Thoracic aorta (tissue), 2 donors: ENCODE data around the gene IHH. TPM values are rescaled to one million over a fixed set of nuclear protein-coding genes. Genes with fewer than 3 reads are reported as not detected.

ENCODE experiments used
- ATAC-seq: fragments of 150-250 bp; one replicate; pipeline ENCODE4 v1.8.0; 2017; ENCODE audit warnings: low read depth; ENCODE audit not compliant: insufficient number of reproducible peaks, low FRiP score
- DNase-seq: peaks from one replicate; pipeline ENCODE4 v3.0.0-alpha.2; 2020; ENCODE audit warnings: low spot score
- H3K27ac ChIP-seq, 2 donors: fragments of 200-600 bp; sonication (generic); 1 replicate in 1 of 2; 2 replicates in 1 of 2; pipeline ENCODE4 v1.5.1; 2016; ENCODE audit warnings: mild to moderate bottlenecking in 2 of 2, moderate library complexity in 2 of 2
- H3K27me3 ChIP-seq: fragments of 200-600 bp; sonication (generic); replicated peaks from 2 replicates; pipeline ENCODE4 v1.6.0; 2016; ENCODE audit warnings: mild to moderate bottlenecking; ENCODE audit not compliant: insufficient read depth
- H3K36me3 ChIP-seq: fragments of 200-600 bp; sonication (generic); one replicate; pipeline ENCODE4 v1.5.1; 2016
- H3K4me1 ChIP-seq, 2 donors: fragments of 200-600 bp; sonication (generic); 1 replicate in 1 of 2; 2 replicates in 1 of 2; pipeline versions ENCODE4 v1.5.1 to v1.6.0; 2016; ENCODE audit warnings: low read depth in 2 of 2, mild to moderate bottlenecking in 1 of 2; ENCODE audit not compliant: control insufficient read depth in 1 of 2
- H3K4me3 ChIP-seq: fragments of 200-600 bp; sonication (generic); 2 replicates; pipeline ENCODE4 v1.5.1; 2016; ENCODE audit warnings: mild to moderate bottlenecking
- H3K9me3 ChIP-seq: fragments of 200-600 bp; sonication (generic); 2 replicates; pipeline ENCODE4 v1.5.1; 2016
- total RNA-seq, 2 donors: library from RNA; depleted of rRNA; stranded (reverse); fragments of >200 nt; gene quantifications; one replicate each; pipeline versions ENCODE4 v1.1.0 to v1.2.3, GENCODE V29; 2016
- TF ChIP-seq, protein P1 (sequence below): fragments of 200-600 bp; sonication (generic); IDR thresholded peaks from one replicate; pipeline ENCODE4 v1.5.1; 2019; ENCODE audit warnings: antibody characterized with exemption

IHH gene
- total RNA-seq, 2 donors from 2014 or later, result 1.6 TPM; not detected in 1

DNA sequence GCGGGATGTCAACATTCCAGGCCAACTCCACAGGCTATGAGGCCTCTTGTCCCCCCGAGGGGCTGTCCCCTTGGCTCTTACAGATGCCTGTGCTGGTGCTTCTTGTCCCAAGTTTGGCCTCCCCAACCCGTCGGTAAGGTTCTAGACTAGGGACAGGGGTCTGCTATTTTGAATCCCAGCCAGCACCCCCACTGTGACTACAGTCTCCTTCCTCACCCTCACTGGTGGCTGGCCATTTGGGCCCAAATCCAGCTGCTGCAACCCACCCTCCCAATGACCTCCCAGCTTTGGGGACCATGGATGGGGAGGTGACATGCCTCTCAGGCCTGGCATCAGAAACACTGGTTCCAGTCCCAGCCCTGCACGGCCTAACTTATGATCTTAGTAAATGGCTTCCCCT is 38.1 kb downstream of the IHH start:
- ATAC-seq (no peak), DNase-seq (no peak)
- TF ChIP-seq, protein P1, sequence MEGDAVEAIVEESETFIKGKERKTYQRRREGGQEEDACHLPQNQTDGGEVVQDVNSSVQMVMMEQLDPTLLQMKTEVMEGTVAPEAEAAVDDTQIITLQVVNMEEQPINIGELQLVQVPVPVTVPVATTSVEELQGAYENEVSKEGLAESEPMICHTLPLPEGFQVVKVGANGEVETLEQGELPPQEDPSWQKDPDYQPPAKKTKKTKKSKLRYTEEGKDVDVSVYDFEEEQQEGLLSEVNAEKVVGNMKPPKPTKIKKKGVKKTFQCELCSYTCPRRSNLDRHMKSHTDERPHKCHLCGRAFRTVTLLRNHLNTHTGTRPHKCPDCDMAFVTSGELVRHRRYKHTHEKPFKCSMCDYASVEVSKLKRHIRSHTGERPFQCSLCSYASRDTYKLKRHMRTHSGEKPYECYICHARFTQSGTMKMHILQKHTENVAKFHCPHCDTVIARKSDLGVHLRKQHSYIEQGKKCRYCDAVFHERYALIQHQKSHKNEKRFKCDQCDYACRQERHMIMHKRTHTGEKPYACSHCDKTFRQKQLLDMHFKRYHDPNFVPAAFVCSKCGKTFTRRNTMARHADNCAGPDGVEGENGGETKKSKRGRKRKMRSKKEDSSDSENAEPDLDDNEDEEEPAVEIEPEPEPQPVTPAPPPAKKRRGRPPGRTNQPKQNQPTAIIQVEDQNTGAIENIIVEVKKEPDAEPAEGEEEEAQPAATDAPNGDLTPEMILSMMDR, result no peak
- H3K4me1 ChIP-seq, result peaks cover 8 to 21% of the 10 kb centered on the region in 2 donors
- H3K27me3 ChIP-seq, result no peaks in the 10 kb centered on the region
- no peak overlapping the region for H3K4me3 ChIP-seq
- no peak overlapping the region for H3K27ac ChIP-seq
- H3K36me3 ChIP-seq, result no peaks in the 10 kb centered on the region
- H3K9me3 ChIP-seq, result no peaks in the 10 kb centered on the region

DNA sequence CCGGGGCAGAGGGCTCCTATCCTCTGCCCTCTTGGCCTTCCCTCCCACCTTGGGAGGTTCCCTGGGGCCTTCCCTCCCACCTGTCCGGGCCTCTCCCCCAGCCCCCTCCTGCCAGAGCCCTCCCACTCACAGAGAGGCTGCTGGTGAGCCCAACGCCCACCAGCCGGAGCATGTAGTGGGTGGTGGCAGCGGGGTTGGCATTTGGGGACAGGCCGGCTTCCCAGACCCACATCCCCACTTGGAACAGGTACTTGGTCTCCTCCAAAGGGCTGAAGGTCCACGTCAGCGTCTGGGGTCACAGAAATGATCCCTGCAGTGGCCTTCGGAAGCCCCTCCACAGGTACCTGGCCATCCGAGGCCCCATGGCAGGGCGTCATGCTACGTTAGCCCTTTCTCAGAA is 38.7 kb downstream of the IHH start:
- ATAC-seq, result no peak
- H3K36me3 ChIP-seq, result no peaks in the 10 kb centered on the region
- peaks cover 9 to 27% of the 10 kb centered on the region in 2 donors for H3K4me1 ChIP-seq
- no peak overlapping the region for H3K27ac ChIP-seq
- H3K4me3 ChIP-seq, result no peak overlapping the region
- H3K27me3 ChIP-seq, result no peaks in the 10 kb centered on the region
- TF ChIP-seq, protein P1, result no peak
- DNase-seq, result no peak
- H3K9me3 ChIP-seq, result no peaks in the 10 kb centered on the region

DNA sequence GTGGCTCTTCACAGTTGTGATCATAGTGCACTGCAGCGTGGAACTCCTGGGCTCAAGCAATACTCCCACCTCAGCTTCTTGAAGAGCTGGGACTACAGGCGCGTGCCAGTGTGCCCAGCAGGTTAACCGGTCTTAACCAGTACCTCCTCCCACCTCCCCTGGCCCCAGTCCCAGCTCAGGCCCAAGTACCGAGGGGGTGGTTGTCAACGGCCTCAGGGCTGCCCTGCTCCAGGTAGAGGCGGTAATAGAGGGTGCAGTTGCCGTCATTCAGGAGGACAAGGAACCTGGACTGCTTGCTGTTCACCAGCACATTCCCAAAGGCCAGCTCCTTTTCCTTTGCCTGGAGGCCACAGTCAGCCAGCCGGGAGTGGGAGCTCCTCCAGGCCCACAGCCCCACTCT is 39.1 kb downstream of the IHH start:
- TF ChIP-seq, protein P1, result no peak
- no peak for ATAC-seq
- no peak overlapping the region for H3K4me3 ChIP-seq
- H3K27me3 ChIP-seq, result no peaks in the 10 kb centered on the region
- H3K4me1 ChIP-seq, result peaks cover 9 to 29% of the 10 kb centered on the region in 2 donors
- H3K27ac ChIP-seq, result no peak overlapping the region
- H3K36me3 ChIP-seq, result no peaks in the 10 kb centered on the region
- no peak for DNase-seq
- no peaks in the 10 kb centered on the region for H3K9me3 ChIP-seq

DNA sequence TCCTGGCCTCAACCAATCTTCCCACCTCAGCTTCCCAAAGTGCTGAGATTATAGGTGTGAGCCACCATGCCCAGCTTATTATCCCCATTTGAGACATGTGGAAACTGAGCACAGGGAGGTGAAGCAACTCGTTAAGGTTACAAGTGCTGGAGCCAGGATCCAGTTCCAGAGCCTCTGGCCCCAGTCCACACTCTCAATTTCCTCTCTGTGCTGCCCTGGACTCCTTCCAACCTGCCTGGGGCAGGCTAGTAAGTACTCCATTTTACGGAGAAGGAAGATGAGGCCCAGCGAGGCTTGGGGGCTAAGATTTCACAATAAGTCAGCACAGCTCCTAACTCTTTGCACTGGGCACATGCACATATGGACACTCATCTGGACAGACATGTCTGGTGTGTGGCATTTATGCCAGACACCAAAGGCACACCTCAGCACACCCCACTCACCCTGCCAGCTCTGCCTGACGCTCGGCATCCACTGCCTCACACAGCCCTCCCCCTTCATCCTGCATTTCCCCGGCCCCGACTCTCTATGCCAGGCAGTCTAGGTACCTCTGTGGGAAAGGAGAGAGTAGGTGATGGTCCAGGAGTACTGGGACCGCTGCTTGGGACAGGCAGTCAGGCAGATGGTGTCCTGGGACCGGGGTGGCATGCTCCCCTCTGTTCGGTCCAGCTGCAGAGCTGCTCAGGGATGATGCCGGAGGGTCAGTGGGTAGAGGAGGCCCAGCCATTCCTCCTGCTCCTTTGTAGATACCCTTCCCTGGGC is 39.9 kb downstream of the IHH start:
- no peaks in the 10 kb centered on the region for H3K9me3 ChIP-seq
- ATAC-seq, result no peak
- no peak overlapping the region for H3K4me3 ChIP-seq
- no peaks in the 10 kb centered on the region for H3K36me3 ChIP-seq
- H3K27me3 ChIP-seq, result no peaks in the 10 kb centered on the region
- TF ChIP-seq, protein P1, result no peak
- no peak overlapping the region for H3K27ac ChIP-seq
- peaks cover 9 to 29% of the 10 kb centered on the region in 2 donors for H3K4me1 ChIP-seq
- no peak for DNase-seq

DNA sequence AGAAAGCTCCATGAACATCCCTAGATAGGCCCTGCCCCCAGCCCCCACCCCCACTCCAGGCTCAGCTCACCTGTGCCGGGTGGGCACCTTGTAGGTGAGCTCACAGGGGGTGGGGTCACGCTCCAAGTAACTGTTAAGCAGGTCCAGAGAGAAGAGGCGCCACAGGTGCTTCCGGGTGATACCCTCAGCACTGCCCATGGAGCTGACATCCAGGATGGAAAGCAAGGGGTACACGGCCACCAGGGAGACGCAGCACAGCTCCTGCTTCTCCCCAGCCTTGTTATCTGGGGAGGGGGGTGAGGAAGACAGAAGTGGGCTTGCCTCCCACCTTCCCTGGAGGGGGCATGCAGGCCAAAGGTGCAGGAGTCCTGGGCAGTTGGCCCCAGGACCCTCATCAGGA is 41.3 kb downstream of the IHH start:
- H3K27ac ChIP-seq, result no peak overlapping the region
- no peaks in the 10 kb centered on the region for H3K27me3 ChIP-seq
- no peaks in the 10 kb centered on the region for H3K9me3 ChIP-seq
- TF ChIP-seq, protein P1, result no peak
- no peak for ATAC-seq
- peaks cover 9 to 29% of the 10 kb centered on the region in 2 donors for H3K4me1 ChIP-seq
- no peak for DNase-seq
- no peaks in the 10 kb centered on the region for H3K36me3 ChIP-seq
- no peak overlapping the region for H3K4me3 ChIP-seq
